Calu3 (cell line): ENCODE measurements around the gene ADH6. TPM values are rescaled to one million over a fixed set of nuclear protein-coding genes. Genes with fewer than 3 reads are reported as not detected.

Experiments used
- BruUV-seq: library from RNA; stranded (reverse); fragments of 400-500 nt; replicated peaks from 2 replicates; lab custom pipeline; 2021; lab: Mats Ljungman, UMichigan
- CTCF ChIA-PET: fragments of 300-600 bp; sonication (Branson Sonifier 250); formaldehyde crosslinking; loops from one replicate; lab custom pipeline; 2022; ENCODE audit warnings: antibody characterized with exemption; lab: Charles Lee
- DNase-seq: peaks from one replicate; pipeline ENCODE4 v3.0.0; 2022
- H3K27ac Mint-ChIP-seq: one replicate; pipeline ENCODE4 v1.8.0; 2022; ENCODE audit warnings: mixed read lengths; ENCODE audit not compliant: unreplicated experiment
- H3K27me3 Mint-ChIP-seq: one replicate; pipeline ENCODE4 v1.8.0; 2022; ENCODE audit warnings: mixed read lengths; ENCODE audit not compliant: unreplicated experiment
- H3K36me3 Mint-ChIP-seq: one replicate; pipeline ENCODE4 v1.8.0; 2022; ENCODE audit warnings: mild to moderate bottlenecking, moderate library complexity, mixed read lengths; ENCODE audit not compliant: insufficient read depth, unreplicated experiment
- H3K4me1 Mint-ChIP-seq: one replicate; pipeline ENCODE4 v1.8.0; 2022; ENCODE audit warnings: mild to moderate bottlenecking, low read depth, mixed read lengths; ENCODE audit not compliant: unreplicated experiment
- H3K4me3 Mint-ChIP-seq: one replicate; pipeline ENCODE4 v1.8.0; 2022; ENCODE audit warnings: mild to moderate bottlenecking, low read depth, moderate library complexity, mixed read lengths; ENCODE audit not compliant: unreplicated experiment
- H3K9me3 Mint-ChIP-seq: one replicate; pipeline ENCODE4 v1.8.0; 2022; ENCODE audit warnings: low read depth, mixed read lengths; ENCODE audit not compliant: unreplicated experiment
- intact Hi-C: fragments of 100-400 bp; cut with micrococcal nuclease; formaldehyde crosslinking; loops from one replicate; pipeline ENCODE4 v1.10.0; 2022; ENCODE audit not compliant: unreplicated experiment
- total RNA-seq: library from RNA; stranded (reverse); gene quantifications from 2 replicates; pipeline ENCODE4 v1.2.3, GENCODE V29; 2022
- TF ChIP-seq, protein P1 (sequence below): fragments of 200-600 bp; IDR thresholded peaks from one replicate; pipeline ENCODE4 v1.8.0; 2022; ENCODE audit warnings: antibody characterized with exemption; ENCODE audit not compliant: unreplicated experiment

The ADH6 gene
- total RNA-seq, 1 experiment from 2014 or later = 1.6 TPM

DNA sequence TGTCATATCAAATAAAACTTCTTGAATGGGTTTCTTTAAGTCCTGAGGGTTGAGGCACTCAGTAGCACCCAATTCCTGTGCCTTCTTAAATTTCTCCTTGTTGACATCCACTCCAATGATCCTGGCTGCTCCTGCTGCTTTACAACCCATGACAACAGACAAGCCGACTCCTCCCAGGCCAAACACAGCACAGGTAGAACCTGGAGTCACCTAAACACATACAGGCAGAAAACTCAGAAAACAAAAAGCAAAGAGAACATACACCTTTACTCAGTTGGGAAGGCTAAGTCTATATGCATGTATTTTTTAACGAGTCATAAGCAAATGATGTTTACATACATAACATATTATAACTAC, 10.3 kb downstream of the ADH6 start:
- BruUV-seq = no TSS peak
- intact Hi-C loops = no loop called here
- H3K36me3 Mint-ChIP-seq = no peaks in the 10 kb centered on the region
- H3K9me3 Mint-ChIP-seq = no peaks in the 10 kb centered on the region
- no peak overlapping the region for H3K27ac Mint-ChIP-seq
- CTCF ChIA-PET = no interaction called here
- TF ChIP-seq, protein P1, sequence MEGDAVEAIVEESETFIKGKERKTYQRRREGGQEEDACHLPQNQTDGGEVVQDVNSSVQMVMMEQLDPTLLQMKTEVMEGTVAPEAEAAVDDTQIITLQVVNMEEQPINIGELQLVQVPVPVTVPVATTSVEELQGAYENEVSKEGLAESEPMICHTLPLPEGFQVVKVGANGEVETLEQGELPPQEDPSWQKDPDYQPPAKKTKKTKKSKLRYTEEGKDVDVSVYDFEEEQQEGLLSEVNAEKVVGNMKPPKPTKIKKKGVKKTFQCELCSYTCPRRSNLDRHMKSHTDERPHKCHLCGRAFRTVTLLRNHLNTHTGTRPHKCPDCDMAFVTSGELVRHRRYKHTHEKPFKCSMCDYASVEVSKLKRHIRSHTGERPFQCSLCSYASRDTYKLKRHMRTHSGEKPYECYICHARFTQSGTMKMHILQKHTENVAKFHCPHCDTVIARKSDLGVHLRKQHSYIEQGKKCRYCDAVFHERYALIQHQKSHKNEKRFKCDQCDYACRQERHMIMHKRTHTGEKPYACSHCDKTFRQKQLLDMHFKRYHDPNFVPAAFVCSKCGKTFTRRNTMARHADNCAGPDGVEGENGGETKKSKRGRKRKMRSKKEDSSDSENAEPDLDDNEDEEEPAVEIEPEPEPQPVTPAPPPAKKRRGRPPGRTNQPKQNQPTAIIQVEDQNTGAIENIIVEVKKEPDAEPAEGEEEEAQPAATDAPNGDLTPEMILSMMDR = no peak
- no peaks in the 10 kb centered on the region for H3K27me3 Mint-ChIP-seq
- no peaks in the 10 kb centered on the region for H3K4me1 Mint-ChIP-seq
- DNase-seq = no peak
- no peak overlapping the region for H3K4me3 Mint-ChIP-seq

DNA sequence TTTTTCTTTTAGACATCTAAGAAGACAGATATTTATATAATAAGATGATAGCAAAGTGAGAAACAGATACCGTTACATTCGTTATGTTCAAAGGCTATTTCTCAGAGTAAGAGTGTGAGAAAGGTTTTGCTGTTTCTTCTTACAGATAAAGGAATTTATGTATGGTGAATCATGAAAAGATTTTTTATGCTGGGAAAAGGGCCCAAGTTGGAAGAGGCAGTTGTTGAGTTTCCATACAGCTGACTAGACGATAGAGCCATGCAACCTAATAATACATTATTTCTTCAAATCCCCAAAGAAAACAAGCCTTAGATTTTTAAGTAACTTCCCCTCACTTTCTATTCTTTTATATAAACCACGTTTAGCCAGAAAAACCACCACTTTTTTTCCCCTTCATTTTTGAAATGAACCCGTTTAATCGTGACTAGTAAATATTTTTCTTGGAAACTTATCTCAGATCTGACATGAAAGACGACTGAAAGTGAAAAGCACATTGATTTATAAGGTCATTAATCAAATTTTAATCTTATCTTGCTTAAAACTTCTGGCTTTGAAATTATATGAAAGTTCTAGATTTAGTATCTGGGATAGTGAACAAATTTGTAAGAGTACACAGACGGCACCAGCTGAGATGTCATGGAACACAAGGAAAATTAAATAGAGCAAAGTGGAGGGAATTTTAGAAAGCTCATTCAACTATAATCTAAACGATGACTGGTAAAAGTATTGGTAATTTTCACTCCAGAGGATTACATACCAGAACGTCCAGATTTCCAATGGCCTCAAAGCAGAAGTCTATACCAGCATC, 10.9 kb downstream of the ADH6 start:
- Mint-ChIP-seq H3K4me1 (no peaks in the 10 kb centered on the region), H3K4me3 (no peak overlapping the region), H3K36me3 (no peaks in the 10 kb centered on the region), H3K27me3 (no peaks in the 10 kb centered on the region), H3K27ac (no peak overlapping the region), H3K9me3 (no peaks in the 10 kb centered on the region)
- CTCF ChIA-PET = no interaction called here
- intact Hi-C loops = no loop called here
- TF ChIP-seq, protein P1 = no peak
- no TSS peak for BruUV-seq
- DNase-seq = no peak

DNA sequence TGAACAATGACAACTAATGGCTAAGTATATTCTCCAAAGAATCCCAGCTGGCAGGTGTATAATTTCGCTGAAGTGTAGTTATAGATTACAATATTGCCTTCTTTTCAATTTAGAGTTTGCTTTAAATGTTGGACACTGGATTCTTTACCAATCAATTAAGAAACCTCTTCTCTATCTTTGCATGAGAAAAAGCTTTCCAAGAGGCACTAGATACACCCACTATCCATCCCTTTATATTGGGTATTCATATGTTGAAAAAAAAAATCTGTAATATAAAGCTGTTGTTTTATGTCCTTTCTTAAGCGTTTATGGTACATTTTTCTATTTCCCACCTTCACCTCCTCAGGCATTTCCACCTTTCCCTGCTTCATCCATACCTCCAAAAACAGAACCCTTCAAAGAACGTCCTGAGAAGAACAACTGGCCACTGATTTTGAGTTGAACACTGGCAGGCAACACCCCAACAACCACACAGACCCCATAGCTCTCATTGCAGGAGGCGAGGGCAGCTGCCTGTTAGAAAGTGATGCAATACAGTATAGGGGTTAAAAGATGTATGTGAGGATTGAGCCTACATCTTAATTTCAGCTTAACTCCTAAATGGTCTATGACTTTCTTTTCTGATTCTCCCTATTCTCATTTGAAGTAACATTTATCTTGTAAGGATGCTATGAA, 11.8 kb downstream of the ADH6 start:
- BruUV-seq = no TSS peak
- Mint-ChIP-seq H3K27ac (no peak overlapping the region), H3K27me3 (no peaks in the 10 kb centered on the region), H3K9me3 (no peaks in the 10 kb centered on the region), H3K4me3 (no peak overlapping the region), H3K4me1 (peaks cover 8% of the 10 kb centered on the region), H3K36me3 (no peaks in the 10 kb centered on the region)
- no peak for DNase-seq
- intact Hi-C loops = no loop called here
- CTCF ChIA-PET = no interaction called here
- TF ChIP-seq, protein P1 = no peak

GRCh38 chr4:99205153-99205979, 13.7 kb downstream of the ADH6 start:
- TF ChIP-seq, protein P1 = no peak
- Mint-ChIP-seq H3K27me3 (no peaks in the 10 kb centered on the region), H3K36me3 (no peaks in the 10 kb centered on the region), H3K9me3 (no peaks in the 10 kb centered on the region), H3K4me1 (peaks cover 21% of the 10 kb centered on the region), H3K27ac (no peak overlapping the region), H3K4me3 (no peak overlapping the region)
- no TSS peak for BruUV-seq
- CTCF ChIA-PET = no interaction called here
- no peak for DNase-seq
- intact Hi-C loops = no loop called here
